Stimulated activated CD4-positive, alpha-beta T cell treated with anti-CD3 and anti-CD28 coated beads, Interleukin-1b, Interleukin-23, amount 100 ng/mL, for 4 hours (primary cell): ENCODE data around the gene SLC38A10.

Source experiments
- DNase-seq, 2 donors: peaks; one replicate each; pipeline ENCODE4 v3.0.0-alpha.2; 2020; ENCODE audit warnings: low read depth in 2 of 2

SLC38A10 gene

GRCh38 chr17:81254955-81255717 lies 40.0 kb downstream of the SLC38A10 start:
- DNase-seq, result no peak

- peak; percentile 36 to 58 for DNase-seq
Observed at GRCh38 chr17:81253358-81254131, 41.6 kb downstream of the SLC38A10 start.

- DNase-seq, result no peak
Observed at GRCh38 chr17:81252987-81253329, 42.1 kb downstream of the SLC38A10 start.

- DNase-seq, result no peak
Observed at GRCh38 chr17:81252326-81252986, 42.7 kb downstream of the SLC38A10 start.

GRCh38 chr17:81251709-81252301 lies 43.3 kb downstream of the SLC38A10 start:
- no peak for DNase-seq

- DNase-seq, result no peak
Observed at GRCh38 chr17:81251094-81251708, 43.9 kb downstream of the SLC38A10 start.

- DNase-seq, result no peak
Observed at GRCh38 chr17:81250286-81251093, 44.6 kb downstream of the SLC38A10 start.

GRCh38 chr17:81249223-81250040 lies 45.7 kb downstream of the SLC38A10 start:
- no peak for DNase-seq

- DNase-seq, result no peak
Observed at GRCh38 chr17:81248649-81249048, 46.5 kb downstream of the SLC38A10 start.

GRCh38 chr17:81247339-81247990 lies 47.6 kb downstream of the SLC38A10 start:
- no peak for DNase-seq

GRCh38 chr17:81246679-81247338 lies 48.3 kb downstream of the SLC38A10 start:
- no peak for DNase-seq

GRCh38 chr17:81246343-81246670 lies 48.8 kb downstream of the SLC38A10 start:
- no peak for DNase-seq

- no peak for DNase-seq
Observed at GRCh38 chr17:81245665-81246342, 49.3 kb downstream of the SLC38A10 start.

GRCh38 chr17:81245024-81245664 lies 50.0 kb downstream of the SLC38A10 start:
- DNase-seq, result no peak

- DNase-seq, result no peak
Observed at GRCh38 chr17:81244358-81245023, 50.6 kb downstream of the SLC38A10 start.

GRCh38 chr17:81243333-81243664 lies 51.8 kb downstream of the SLC38A10 start:
- no peak for DNase-seq

GRCh38 chr17:81242421-81243332 lies 52.4 kb downstream of the SLC38A10 start:
- no peak for DNase-seq
